Cerebellar nuclear complex (tissue), 1 donor: ENCODE results near the gene MRPL27.

Experiments
- DNase-seq, 2 experiments: peaks; one replicate each; lab custom pipeline; 2025; lab: John Stamatoyannopoulos, UW

The MRPL27 gene

GRCh38 chr17:50386510-50386909, 13.5 kb upstream of the MRPL27 start:
- DNase-seq = no peak

GRCh38 chr17:50382931-50383330, 9.9 kb upstream of the MRPL27 start:
- no peak for DNase-seq

GRCh38 chr17:50381920-50382319, 8.9 kb upstream of the MRPL27 start:
- no peak for DNase-seq

- DNase-seq = no peak
Measured at GRCh38 chr17:50381260-50381815, 8.4 kb upstream of the MRPL27 start.

GRCh38 chr17:50380369-50381259, 7.6 kb upstream of the MRPL27 start:
- DNase-seq = no peak

DNA sequence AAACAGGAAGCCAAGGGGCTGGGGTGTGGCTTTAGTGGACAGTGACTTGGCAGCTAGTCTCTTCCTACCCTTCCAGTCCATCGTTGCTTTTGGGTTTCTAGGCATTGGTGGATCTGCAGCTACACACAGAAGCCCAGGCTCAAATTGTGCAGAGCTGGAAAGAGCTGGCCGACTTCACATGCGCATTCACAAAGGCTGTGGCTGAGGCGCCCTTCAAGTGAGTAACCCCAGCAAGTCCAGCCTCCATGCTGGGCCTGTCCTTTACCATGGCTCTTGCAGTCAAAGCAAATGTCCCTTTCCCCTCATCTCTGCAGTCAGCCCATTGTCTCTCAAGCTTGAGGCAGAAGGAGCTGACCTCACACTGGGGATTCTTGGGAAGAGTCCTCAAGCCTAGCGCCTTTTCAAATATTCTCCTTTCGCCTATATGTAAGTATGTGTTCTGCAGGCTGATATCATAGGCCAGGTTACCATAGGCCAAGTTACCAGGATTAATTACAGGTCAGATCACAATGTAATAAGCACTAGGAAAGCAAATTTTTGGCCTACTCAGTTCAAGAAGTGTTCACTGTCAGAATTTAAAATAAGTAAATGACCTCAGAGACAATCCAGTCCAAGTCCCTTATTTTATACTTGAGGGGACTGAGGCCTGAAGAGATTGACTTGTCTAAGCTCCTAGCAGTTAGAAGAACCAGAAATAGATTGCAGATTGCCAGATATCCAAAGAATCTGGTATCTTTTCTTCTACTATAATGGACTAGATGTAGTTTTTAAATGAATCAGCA, 6.6 kb upstream of the MRPL27 start:
- no peak for DNase-seq

DNA sequence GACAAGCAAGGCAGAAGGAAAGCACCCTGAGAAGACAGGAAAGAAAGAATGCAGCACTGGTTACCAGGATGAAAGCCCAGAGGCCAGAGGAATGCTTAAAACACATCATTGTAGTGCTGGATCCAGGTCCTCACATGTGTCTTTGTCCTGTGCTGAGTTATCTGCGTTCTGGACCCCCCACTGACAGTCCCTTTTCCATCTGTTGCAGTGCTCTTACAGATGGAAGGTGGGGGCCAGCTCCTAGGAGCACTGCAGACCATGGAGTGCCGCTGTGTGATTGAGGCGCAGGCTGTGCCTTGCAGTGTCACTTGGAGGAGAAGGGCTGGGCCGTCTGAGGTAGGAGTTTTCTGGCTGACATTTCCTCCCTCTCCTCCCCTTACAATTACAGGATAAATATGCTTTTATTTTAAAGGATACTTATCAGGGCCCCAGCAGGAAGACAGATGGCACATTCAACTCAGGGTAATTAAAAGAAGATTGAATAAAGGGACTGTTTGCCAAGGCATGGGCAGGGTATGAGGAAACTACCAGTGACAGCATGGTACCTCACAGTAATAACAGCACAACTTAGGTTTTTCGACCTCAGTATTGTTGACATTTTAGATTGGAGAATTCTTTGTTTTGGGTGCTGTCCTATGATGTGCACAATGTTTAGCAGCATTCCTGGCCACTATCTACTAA, 3.0 kb upstream of the MRPL27 start:
- no peak for DNase-seq

GRCh38 chr17:50373705-50374104, 721 bp upstream of the MRPL27 start:
- no peak for DNase-seq

DNA sequence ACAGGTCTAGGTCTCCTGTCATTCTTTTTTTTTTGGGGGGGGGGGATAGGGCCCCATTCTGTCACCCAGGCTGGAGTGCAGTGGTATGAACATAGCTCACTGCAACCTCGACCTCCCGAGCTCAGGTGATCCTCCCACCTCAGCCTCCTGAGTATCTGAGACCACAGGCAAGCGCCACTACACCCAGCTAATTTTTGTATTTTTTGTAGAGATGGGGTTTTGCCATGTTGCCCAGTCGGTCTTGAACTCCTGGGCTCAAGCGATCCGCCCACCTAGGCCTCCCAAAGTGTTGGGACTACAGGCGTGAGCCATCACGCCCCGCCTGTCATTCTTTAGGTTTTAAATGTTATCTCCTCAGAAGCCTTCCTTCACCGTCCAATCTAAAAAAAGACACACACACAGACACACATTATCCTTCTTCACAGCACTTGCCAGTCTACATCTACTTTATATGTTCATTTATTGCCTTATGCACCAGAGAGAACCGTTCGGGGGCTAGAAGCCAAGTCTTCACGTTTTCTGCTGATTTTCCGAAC, 694 bp downstream of the MRPL27 start:
- no peak for DNase-seq

DNA sequence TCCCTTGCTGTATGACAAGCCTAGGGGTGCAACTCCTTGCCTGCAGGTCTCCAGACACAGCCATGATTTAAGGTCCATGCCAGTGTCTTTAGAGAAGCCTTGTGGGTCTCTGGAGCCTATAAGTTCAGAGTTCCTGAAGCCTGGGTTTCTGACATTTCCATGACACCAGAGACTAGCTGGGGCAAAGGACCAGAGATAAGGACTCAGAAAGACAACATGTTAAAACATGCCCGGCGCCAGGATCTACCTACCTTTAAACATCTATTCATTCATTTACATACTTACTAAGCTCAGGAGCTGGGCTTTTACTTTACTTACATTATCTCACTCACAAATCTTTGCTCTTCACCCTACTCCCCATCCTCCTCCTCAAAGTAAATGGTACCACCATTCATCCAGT, 1.5 kb downstream of the MRPL27 start:
- DNase-seq = no peak

GRCh38 chr17:50370052-50370451, 2.9 kb downstream of the MRPL27 start:
- no peak for DNase-seq

DNA sequence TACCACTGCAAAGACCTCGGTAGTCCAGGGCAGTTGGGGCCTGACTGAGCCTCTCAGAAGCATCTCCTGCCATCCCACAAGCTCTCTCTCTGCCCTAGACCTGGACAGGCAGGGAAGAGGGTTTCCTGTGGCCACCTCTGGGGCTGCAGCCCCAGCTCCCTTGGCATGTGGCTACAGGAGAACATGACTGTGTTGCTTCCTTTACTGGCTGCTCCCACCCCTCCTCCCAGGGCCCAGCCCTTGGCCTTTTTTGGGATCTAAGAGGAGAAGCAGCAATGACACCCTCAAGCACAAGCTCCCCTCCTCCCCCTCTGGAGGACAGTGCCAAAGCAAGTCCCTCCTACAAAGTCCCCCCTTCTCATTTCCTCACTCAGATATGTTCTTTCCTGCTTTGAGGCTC, 5.6 kb downstream of the MRPL27 start:
- DNase-seq = no peak

GRCh38 chr17:50365649-50366393, 7.2 kb downstream of the MRPL27 start:
- DNase-seq = no peak

DNA sequence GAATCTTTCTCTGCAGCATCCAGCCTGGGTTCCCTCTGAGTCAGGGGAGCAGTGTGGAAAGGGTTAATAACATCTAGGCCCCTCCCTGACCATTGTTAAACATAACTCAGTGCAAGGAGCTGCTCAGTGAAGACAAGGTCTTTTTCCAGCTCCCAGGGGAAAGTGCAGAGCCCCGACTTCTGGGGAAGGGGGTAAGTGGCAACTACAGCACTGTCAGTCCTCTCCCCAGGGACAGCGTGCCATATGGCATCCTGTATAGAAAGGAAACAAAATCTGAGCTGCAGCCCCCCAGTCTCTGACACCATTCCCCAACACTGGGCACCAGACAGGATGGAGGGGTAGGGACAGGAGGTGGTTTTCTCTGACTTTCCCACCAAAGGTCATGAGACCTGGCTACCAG, 7.8 kb downstream of the MRPL27 start:
- no peak for DNase-seq

- DNase-seq = no peak
Measured at GRCh38 chr17:50364715-50365114, 8.3 kb downstream of the MRPL27 start.

DNA sequence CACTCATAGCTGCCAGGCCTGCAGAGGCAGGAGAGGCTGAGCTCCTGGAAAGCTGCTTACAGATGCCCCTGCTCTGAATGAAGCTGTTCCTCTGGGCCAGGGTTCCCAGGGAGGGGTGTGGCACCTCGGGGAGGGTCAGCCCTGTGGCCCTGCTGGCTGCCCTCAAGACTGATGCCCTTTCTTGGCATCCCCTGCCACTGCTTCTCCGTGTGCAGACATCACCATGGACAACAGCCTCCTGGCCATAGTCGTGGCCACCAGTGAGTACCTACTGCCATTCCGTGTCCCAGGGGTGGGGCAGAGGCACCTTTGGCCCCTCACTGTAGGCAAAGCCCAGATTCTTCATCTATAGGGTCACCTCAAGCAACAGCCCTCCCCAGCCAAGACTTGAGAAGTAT, 8.9 kb downstream of the MRPL27 start:
- no peak for DNase-seq

GRCh38 chr17:50363217-50364060, 9.5 kb downstream of the MRPL27 start:
- no peak for DNase-seq

DNA sequence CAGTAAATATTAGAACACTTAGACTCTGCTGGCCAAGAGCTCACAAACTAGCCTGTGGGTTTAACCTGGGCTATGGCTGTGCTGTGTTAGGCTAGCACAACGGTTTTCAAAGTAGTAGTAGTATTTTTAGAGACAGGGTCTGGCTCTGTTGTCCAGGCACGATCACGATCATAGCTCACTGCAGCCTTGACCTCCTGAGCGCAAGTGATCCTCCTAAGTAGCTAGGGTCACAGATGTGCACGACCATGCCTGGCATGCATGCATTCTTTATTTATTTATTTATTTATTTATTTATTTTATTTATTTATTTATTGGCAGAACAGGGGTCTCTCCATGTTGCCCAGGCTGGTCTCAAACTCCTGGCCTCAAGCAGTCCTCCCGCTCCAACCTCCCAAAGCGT, 10.3 kb downstream of the MRPL27 start:
- no peak for DNase-seq

- DNase-seq = peak in 1 of 2 experiments; percentile 12
Measured at GRCh38 chr17:50361561-50362480, 11.2 kb downstream of the MRPL27 start.
